AG09309 (cell line): ENCODE measurements around the gene HELZ2.
"Not testable (repeated sequence)": the region's sequence is repeated elsewhere in the genome, so short reads cannot be mapped to it uniquely, and the experiment has no call there.

ENCODE experiments used
- DNase-seq: peaks from one replicate; pipeline ENCODE4 v3.0.0-alpha.2; 2010; ENCODE audit warnings: low read depth
- H3K4me3 ChIP-seq: 2 replicates; pipeline ENCODE4 v1.5.1; 2011; ENCODE audit warnings: mild to moderate bottlenecking, low read depth, low read length, moderate library complexity; ENCODE audit not compliant: control insufficient read depth
- TF ChIP-seq, protein P1 (sequence below): IDR thresholded peaks from 2 replicates; pipeline ENCODE4 v1.5.1; 2011; ENCODE audit warnings: mild to moderate bottlenecking, low read depth, low read length, inconsistent platforms; ENCODE audit not compliant: insufficient read depth, control insufficient read depth; ENCODE audit errors: missing control alignments

Gene HELZ2

DNA sequence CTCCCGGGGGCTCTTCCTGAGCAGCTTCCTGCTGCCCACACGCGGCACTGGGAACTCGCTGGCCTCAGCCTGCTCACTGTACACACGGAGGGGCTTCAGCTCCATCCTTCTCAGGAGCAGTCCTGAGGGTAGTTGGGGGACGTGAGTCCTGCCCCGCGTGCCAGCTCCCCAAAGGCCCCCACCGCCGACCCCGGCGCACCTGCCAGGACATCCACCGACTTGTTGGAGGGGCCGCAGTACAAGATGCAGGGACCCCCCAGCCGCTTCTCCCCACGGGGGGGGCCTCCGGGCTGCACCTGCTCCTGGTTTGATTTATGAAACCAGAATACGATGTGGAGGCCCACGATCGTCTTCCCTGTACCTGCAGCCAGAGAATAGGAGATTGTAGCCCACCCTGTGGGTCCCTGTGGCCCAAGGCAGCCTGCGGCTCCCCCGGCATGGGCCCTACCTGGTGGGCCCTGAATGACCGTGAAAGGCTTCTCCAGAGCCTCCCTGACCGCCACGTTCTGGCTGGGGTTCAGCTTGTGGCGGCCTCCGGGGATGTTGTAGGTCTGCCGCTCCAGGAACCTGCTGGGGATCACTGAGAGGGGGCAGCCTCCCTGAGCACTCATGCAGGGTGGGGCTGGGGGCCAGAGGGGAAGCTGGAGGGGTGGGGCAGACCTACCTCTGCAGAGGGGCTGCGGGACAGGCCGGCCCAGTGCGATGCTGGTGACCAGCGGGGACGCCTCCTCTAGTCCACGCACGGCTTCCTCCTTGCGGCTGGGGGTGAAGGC lies 12.2 kb downstream of the HELZ2 start:
- TF ChIP-seq, protein P1, sequence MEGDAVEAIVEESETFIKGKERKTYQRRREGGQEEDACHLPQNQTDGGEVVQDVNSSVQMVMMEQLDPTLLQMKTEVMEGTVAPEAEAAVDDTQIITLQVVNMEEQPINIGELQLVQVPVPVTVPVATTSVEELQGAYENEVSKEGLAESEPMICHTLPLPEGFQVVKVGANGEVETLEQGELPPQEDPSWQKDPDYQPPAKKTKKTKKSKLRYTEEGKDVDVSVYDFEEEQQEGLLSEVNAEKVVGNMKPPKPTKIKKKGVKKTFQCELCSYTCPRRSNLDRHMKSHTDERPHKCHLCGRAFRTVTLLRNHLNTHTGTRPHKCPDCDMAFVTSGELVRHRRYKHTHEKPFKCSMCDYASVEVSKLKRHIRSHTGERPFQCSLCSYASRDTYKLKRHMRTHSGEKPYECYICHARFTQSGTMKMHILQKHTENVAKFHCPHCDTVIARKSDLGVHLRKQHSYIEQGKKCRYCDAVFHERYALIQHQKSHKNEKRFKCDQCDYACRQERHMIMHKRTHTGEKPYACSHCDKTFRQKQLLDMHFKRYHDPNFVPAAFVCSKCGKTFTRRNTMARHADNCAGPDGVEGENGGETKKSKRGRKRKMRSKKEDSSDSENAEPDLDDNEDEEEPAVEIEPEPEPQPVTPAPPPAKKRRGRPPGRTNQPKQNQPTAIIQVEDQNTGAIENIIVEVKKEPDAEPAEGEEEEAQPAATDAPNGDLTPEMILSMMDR, result no peak
- H3K4me3 ChIP-seq, result no peak overlapping the region
- DNase-seq, result no peak

DNA sequence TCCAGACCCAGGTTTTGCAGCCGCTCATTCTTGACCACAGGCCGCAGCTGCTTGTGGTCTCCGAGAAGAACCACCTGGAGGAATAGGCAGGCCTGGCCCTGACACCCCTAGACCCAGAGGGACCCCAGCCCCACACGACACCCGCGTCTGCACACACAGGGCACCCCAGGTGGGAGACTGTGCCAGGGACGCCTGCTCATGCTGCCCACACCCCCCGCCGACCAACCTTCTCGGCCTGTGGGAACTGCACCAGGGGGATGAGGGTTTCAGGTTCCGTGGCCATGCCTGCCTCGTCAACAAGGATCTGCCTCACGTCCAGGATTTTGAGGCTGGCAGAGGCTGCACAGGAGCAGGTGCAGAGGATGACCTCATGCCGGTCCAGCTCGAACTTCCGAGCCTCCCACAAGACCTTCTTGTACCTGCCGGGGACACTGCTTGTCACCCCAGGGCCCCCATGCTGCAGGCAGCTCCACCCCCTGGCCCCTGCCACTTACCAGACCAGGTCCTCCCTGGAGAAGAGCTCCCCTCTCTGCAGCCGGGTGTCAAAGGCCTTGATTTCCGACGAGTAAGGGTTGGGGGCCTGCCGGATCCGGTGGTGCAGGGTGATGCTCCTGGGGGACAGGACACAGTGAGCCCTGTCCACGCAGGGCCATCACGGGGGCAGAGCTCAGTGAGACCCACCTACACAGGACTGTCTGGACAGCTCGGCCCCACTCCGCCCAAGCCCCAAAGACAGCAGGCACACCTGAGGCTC lies 13.0 kb downstream of the HELZ2 start:
- TF ChIP-seq, protein P1, result no peak
- DNase-seq, result no peak
- H3K4me3 ChIP-seq, result no peak overlapping the region

DNA sequence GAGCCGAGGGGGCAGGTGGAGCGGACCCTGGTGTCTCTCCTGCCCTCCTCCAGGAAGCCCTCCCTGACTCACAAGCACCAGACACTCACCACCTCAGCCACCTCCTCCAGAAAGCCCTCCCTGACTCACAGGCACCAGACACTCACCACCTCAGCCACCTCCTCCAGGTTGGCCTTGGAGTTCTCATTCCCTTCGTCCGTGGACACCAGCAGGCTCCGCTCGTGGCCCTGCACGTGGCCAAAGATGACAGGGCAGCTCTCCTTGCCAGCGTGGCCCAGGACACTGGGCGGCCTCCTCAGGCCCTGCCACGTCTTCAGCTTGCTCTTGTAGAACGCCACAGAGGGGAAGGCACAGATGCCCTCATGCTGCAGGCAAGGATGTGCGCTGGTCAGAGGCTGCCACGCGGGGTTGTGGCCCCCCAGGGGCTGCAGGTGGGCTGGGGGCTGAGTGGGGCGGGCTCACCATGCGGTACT lies 13.7 kb downstream of the HELZ2 start:
- no peak for DNase-seq
- no peak overlapping the region for H3K4me3 ChIP-seq
- TF ChIP-seq, protein P1, result no peak

DNA sequence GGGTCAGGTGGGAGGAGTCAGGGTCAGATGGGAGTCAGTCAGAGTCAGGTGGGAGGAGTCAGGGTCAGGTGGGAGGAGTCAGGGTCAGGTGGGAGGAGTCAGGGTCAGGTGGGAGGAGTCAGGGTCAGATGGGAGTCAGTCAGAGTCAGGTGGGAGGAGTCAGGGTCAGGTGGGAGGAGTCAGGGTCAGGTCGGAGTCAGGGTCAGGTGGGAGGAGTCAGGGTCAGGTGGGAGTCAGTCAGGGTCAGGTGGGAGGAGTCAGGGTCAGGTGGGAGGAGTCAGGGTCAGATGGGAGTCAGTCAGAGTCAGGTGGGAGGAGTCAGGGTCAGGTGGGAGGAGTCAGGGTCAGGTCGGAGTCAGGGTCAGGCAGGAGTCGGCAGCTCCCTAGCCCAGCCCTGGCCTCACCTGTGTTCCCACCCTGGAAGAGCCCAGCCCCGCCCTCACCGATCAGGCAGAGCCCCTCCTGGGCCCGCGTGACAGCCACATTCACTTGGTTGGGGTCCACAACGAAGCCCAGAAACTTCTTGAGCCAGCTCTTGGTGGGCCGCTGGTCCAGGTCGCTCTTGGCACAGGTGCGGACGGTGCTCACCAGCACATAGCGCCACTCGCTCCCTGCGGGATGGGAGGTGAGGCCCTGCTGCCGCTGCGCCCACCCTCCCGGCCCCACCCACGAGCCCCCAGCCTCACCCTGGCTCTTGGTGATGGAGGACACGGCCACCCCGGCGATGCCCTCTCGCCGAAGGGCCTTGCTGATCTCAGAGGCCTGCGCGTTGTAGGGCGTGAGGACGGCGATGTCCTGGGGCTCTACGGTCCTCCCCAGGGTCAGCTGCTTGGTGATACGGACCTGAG lies 14.3 kb downstream of the HELZ2 start:
- H3K4me3 ChIP-seq, DNase-seq: not testable (repeated sequence)

DNA sequence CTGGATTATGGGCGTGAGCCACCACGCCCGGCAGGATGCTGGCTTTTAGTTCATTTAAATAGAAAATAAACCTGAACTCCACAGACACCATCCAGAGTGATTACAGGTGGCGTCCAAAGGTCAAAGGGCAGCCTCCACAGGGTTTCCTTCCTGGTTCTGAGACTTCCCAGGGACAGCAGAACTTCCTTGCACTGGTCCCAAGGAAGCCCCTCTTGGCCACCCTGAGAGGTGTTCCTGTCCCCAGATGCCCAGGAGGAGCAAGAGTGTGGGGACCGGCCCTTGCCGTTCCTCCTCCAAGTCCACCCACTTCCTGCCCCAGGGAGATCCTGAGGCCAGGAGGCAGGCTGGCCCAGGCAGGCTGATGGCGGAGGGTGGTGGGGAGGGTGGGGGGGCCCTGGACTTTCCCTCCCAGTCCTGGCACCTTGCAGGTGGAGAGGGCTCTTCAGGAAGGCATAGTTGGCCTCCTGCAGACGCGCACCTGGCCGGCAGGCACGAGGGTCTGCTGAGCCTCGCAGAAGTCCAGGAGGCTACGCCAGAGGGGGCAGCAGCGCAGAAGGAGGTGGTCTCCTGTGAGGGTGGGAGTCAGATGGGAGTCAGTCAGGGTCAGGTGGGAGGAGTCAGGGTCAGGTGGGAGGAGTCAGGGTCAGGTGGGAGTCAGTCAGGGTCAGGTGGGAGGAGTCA lies 15.1 kb downstream of the HELZ2 start:
- no peak overlapping the region for H3K4me3 ChIP-seq
- no peak for DNase-seq
- TF ChIP-seq, protein P1, result no peak

DNA sequence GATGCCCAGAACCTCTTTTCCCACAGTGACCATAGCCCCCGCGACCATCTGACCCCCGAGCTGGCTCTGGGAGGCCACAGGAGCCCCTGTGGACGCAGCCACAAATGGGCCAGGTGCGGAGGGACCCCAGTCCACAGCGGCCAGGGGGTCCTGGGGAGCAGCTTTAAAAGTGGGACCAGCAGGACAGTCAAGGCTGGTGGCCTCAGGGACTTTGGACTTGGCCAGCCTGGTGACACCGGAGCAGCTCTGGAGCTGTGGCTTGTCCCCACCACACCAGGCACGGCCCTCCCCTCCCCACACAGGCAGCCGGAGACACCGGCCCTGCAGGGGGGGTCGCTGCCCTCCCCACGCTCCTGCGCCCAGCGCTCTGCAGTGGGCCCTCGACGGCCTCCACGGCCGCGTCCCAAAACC lies 16.6 kb downstream of the HELZ2 start:
- TF ChIP-seq, protein P1, result no peak
- no peak for DNase-seq
- H3K4me3 ChIP-seq, result no peak overlapping the region
